Activated CD4-positive, alpha-beta T cell treated with anti-CD3 and anti-CD28 coated beads, Interleukin-2, amount 50 U/mL, for 4 hours (primary cell): Measurements from ENCODE around the gene KANK3.
"Not testable (repeated sequence)": the region's sequence is repeated elsewhere in the genome, so short reads cannot be mapped to it uniquely, and the experiment has no call there.

ENCODE experiments used
- DNase-seq, 2 experiments: peaks; one replicate each; pipeline ENCODE4 v3.0.0-alpha.2; 2020

KANK3 gene

DNA sequence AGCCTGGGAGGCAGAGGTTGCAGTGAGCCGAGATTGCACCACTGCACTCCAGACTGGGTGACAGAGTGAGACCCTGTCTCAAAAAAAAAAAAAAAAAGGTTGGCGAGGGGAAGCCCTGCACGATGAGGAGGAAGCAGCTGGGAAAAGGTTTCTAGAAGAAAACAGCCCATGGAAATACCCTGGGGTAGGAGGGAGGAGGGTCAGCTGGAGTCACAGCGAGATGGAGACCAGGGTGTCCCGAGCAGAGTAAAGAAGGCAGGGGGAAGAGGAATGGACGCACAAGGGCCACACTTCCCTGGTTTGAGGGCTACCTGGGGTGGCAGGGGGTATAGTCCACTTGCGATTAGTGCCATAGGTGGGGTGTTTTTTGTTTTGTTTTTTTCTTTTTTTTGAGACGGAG lies 6.4 kb downstream of the KANK3 start:
- no peak for DNase-seq

GRCh38 chr19:8336072-8336569 lies 6.9 kb downstream of the KANK3 start:
- no peak for DNase-seq

DNA sequence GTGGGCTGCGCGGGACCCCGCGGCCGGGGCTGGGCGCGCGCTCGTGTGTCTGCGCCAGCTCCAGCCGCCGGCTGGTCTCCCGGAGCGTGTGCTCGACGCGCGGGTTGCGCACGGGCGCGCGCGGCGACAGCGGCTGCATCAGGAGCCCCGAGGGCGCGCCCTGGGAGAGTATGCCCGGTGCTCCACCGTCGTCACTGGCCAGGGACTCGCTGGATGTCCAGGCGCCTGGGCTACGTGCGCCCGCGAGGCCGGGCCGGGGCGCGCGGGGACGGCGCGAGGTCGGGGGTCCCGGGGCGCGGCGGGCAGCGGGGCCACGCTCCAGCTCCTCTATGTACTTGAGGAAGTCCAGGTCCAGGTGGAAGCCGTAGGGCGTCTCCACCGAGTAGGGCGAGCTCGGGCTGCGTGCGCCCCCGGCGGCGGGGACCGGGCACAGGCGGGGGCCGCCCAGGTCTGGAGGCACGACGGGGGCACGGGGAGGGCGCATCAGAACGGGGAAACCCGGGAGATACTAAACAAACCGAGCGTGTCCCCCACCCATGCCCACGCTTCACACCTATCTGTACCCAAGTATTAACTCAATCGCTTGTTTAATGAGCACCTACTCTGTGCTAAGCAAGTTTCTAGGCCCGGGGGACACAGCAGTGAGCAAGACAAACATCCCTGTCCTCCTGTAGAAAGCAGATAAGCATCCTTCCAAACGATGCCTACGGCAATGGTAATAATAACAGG lies 7.6 kb downstream of the KANK3 start:
- no peak for DNase-seq

GRCh38 chr19:8334458-8335342 lies 8.4 kb downstream of the KANK3 start:
- no peak for DNase-seq

GRCh38 chr19:8333767-8334457 lies 9.2 kb downstream of the KANK3 start:
- no peak for DNase-seq

- DNase-seq, result no peak
Observed at GRCh38 chr19:8332976-8333766, 9.9 kb downstream of the KANK3 start.

DNA sequence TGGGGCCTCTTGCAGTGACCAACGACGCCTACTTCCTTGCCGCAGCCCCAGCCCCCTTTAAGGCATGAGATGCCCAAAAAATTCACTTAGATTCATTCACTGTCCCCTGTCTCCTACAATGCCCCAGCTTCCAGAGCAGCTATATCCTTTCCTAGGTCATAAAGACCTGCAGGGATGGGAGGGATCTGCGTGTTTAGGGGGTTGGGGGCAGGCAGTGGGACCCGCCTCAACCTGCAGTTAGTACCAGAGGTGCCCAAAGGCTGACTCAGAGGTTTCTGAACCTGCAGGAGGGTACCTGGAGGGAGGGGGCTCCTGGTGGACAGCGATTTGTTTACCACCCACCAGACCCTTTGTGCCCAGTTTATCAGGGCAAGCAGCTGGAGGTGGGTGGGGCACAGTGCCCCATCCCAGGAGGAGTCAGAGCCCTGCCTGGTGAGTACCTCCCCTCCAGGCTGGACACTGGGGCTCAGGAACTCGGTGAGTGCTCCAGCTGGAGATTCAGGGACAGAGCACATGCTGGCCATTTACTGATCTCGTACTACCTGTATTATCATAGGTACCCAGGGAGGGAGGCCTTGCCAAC lies 11.7 kb downstream of the KANK3 start:
- DNase-seq, result no peak

GRCh38 chr19:8329996-8330395 lies 13.1 kb downstream of the KANK3 start:
- no peak for DNase-seq

DNA sequence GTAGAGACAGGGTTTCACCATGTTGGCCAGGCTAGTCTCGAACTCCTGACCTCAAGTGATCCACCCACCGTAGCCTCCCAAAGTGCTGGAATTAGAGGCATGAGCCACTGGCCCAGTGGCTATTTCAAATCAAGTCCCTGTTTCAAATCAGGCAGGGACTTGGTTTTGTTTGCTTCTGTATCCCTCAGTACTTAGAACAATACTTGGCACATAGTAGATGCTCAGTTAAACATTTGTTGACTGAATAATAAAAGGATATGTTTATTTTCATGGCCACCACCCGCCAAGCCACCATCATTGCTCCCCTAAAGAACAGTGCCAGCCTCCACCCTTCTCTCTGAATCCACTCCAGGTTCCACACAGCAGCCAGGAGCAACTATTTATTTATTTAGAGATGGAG lies 17.6 kb downstream of the KANK3 start:
- DNase-seq, result no peak

GRCh38 chr19:8324186-8325050 lies 18.6 kb downstream of the KANK3 start:
- no peak for DNase-seq

DNA sequence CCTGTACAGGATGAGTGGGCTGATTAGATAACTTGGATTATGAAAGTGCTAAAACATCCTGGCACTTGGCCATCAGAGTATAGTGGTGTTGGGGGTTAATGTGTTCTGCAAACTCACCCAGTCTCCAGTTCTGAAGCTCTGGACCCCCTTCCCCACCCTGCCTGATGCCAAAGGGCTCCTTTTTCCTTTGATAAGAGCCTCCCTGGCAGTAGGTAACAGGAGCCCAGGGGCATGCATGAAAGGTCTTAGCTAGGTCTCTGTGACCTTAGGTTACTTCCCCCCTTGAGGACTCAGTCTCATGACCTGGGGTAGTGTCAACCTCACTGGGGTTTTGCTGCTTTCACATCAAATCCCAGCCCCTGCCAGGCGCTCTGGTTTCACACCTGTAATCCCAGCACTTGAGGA lies 19.3 kb downstream of the KANK3 start:
- DNase-seq, result no peak

GRCh38 chr19:8322638-8322997 lies 20.4 kb downstream of the KANK3 start:
- no peak for DNase-seq

- DNase-seq, result no peak
Observed at GRCh38 chr19:8321986-8322637, 20.9 kb downstream of the KANK3 start.

DNA sequence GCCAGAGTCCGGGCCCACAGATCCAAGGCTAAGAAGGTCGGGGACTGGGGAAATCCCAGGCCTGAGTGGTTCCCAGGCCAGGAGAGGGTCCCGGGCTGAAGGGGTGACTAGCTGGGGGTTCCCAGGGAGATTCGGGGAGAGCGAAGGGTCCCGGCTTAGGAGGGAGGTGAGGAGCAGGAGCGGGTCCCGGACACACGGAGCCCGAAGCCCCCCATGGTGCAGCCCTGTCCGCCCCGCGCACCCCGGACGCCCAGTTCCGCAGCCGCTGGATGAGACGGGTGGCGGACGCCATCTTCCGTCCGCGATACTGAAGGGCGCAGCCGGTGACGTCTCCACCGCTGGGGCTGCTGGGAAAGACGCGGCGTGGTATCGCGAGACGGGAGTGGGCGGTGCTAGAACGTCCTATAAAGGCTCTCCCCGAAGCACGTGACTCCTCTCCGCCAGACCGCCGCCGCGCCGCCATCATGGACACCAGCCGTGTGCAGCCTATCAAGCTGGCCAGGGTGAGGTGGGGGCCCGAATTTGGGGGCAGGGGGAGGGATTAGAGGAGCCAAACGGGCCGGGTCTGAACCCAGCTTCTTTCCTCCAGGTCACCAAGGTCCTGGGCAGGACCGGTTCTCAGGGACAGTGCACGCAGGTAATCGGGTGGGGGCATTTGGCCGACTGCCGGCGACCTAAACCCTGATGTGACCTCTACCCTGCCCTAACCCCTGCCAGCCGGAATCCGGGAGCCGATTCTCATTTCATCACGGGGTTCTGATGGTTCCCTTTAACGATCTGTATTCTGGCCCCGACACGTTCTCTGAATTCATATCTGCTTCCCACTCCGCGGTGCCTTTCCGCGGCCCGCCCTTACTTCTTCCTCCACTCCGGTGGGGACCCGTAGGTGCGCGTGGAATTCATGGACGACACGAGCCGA lies 21.7 kb downstream of the KANK3 start, which contains the start of the genes NDUFA7 and RPS28:
Gene NDUFA7 (minus strand): TSS at position 309 of the 919 bp plus-strand sequence. CDS start 17 bp downstream, at position 292.
Gene RPS28 (plus strand): TSS at position 430 of the 919 bp plus-strand sequence. CDS start 35 bp downstream, at position 465.
- DNase-seq, result peak; percentile 96 to 97

DNA sequence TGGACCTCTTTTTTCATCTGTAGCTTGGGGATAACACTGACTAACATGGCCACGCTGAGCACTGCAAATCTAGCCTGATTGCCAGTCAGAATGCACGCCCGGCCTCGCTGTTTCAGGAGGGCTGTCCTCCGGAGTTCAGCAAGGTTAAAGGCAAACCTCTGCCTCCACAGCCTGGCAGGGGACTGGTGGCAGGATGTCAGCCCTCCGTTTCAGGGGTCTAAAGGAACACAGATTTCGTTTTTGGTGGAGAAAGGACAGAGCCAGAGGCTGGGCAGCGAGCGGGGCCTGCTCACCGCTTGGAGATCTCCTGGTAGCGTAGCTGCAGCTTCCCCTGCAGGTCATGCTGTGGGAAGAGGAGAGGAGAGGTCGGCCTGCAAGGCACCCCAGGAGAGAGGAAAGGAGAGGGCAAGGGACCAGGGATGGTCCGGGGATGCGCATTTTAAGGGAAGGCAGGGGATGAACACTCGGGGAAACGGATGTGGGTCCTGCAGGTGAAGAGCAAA lies 22.4 kb downstream of the KANK3 start:
- peak in 1 of 2 experiments; percentile 2 for DNase-seq

- no peak for DNase-seq
Observed at GRCh38 chr19:8319807-8320520, 23.1 kb downstream of the KANK3 start.

- not testable (repeated sequence) for DNase-seq
Observed at GRCh38 chr19:8318835-8319234, 24.2 kb downstream of the KANK3 start.
